Large intestine (tissue), 3 donors: ENCODE results near the gene SAFB. TPM values are rescaled to one million over a fixed set of nuclear protein-coding genes. Genes with fewer than 3 reads are reported as not detected.
A peak's percentile ranks its signal among the peaks of the same experiment; 100 is the strongest.

Experiments
- DNase-seq, 2 donors: peaks; one replicate each; pipeline versions ENCODE4 v3.0.0 to v3.0.0-alpha.2; 2013
- H3K27ac ChIP-seq: one replicate; pipeline ENCODE4 v1.5.1; 2013; ENCODE audit warnings: low read length
- H3K27me3 ChIP-seq: 2 replicates; pipeline ENCODE4 v1.6.1; 2013; ENCODE audit warnings: low read length; ENCODE audit not compliant: control insufficient read depth, insufficient read depth
- H3K36me3 ChIP-seq: 2 replicates; pipeline ENCODE4 v1.6.1; 2013; ENCODE audit warnings: low read length; ENCODE audit not compliant: control insufficient read depth, insufficient read depth
- H3K4me1 ChIP-seq: one replicate; pipeline ENCODE4 v1.6.1; 2013; ENCODE audit warnings: low read length; ENCODE audit not compliant: control insufficient read depth, insufficient read depth
- H3K4me3 ChIP-seq: one replicate; pipeline ENCODE4 v1.5.1; 2013; ENCODE audit warnings: low read length
- H3K9me3 ChIP-seq: one replicate; pipeline ENCODE4 v1.6.1; 2013; ENCODE audit warnings: mild to moderate bottlenecking, low read depth, low read length, moderate library complexity; ENCODE audit not compliant: control insufficient read depth
- WGBS: methylation state at CpG from one replicate; pipeline ENCODE4 v1.1.5; 2013; ENCODE audit warnings: low lambda C conversion rate; ENCODE audit not compliant: insufficient coverage; 5-methylcytosine and 5-hydroxymethylcytosine counted together
- polyA plus RNA-seq: library from polyadenylated mRNA; unstranded; fragments of 120-200 nt; gene quantifications from one replicate; pipeline ENCODE4 v1.2.1, GENCODE V29; 2013

The SAFB gene
- polyA plus RNA-seq, 1 donor = 111 TPM

- H3K36me3 ChIP-seq = peaks cover 5% of the 10 kb centered on the region
- WGBS = no CpG with 5 or more reads among the region's 10 CpGs
- no peak for DNase-seq
- H3K27ac ChIP-seq = no peak overlapping the region
- H3K4me3 ChIP-seq = no peak overlapping the region
- no peaks in the 10 kb centered on the region for H3K27me3 ChIP-seq
- peaks cover 9% of the 10 kb centered on the region for H3K4me1 ChIP-seq
- no peaks in the 10 kb centered on the region for H3K9me3 ChIP-seq
Measured at GRCh38 chr19:5677136-5677535, 54.3 kb downstream of the SAFB start.

DNA sequence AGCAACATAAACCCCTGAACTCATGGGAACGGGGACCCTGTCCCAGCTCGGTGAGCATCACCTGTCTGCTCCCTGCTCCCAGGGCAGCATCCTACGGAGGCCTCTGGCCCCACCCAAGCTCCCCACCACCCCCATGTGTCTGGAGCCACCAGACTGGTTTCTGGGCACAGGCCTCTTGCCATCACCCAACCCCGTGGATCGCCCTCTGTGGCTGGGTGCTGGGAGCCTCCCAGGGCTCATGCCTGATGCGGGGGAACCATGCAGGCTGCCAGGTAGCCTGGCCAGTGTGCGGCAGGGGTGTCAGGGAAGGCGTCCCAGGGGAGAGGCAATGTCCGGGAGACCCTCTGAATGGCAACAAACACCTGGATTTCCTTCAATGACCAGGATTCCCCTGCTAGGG, 54.7 kb downstream of the SAFB start:
- H3K4me1 ChIP-seq = peaks cover 9% of the 10 kb centered on the region
- H3K9me3 ChIP-seq = no peaks in the 10 kb centered on the region
- peaks cover 5% of the 10 kb centered on the region for H3K36me3 ChIP-seq
- H3K27ac ChIP-seq = no peak overlapping the region
- H3K4me3 ChIP-seq = no peak overlapping the region
- H3K27me3 ChIP-seq = no peaks in the 10 kb centered on the region
- DNase-seq = no peak
- WGBS = no CpG with 5 or more reads among the region's 9 CpGs

- WGBS = no CpG with 5 or more reads among the region's 22 CpGs
- Histone ChIP-seq H3K4me1 (peaks cover 9% of the 10 kb centered on the region), H3K4me3 (no peak overlapping the region), H3K36me3 (peaks cover 5% of the 10 kb centered on the region), H3K27ac (no peak overlapping the region), H3K9me3 (no peaks in the 10 kb centered on the region), H3K27me3 (no peaks in the 10 kb centered on the region)
- DNase-seq = no peak
Measured at GRCh38 chr19:5678071-5678718, 55.3 kb downstream of the SAFB start.

DNA sequence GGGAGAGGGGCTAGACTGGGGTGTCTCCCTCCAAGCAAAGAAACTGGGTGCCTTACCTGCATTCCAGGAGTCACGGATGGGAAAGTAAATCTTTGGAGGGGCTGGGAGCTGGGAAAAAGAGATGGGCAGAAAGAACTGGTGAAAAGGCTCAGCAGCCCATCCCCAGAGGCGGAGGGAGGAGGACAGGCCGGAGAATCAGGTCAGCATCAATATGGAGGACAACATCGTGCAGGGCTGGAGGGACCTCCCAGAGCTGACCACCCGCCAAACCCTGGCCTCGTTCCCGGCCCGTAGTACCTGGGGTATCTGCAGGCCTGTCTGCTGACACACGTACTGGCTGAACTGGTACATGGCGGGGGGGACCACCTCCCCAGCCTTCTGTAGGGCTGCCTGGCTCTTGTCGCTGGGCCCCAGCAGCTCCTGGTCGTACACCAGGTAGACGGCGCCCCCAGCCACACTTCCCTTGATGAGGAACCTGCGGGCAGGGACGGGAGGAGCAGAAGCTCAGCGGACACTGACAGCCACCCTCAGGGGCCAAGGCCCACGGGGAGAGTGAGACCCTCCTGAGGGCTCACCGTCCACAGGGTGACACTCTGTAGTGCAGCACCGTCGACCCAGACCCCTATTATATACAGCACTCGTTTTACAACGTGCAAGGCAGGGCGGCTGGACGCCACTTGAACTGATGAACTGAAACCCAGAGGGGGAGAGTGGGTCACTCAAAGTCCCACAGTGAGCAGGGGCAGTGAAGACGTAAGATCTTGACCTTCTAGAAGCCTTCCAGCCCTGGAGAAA, 56.6 kb downstream of the SAFB start:
- peaks cover 5% of the 10 kb centered on the region for H3K36me3 ChIP-seq
- DNase-seq = peak in 1 of 2 donors; percentile 18

DNA sequence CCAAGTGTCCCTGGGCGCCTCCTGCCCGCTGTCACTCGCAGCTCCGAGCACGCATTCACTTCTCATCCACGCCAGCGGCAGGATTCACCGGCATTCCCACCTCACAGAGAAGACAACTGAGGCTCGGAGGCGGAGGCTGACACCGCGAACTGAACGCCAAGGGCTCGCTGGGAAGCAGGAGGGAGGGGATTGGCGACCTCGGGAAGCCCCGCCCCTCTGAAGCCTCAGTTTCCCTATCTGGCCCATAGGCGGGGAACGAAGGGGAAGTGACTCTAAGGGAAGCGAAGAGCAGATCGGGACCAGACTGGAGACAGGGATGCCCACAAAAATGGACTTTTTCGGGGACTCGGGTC, 57.2 kb downstream of the SAFB start:
- DNase-seq = no peak
- H3K36me3 ChIP-seq = peaks cover 5% of the 10 kb centered on the region
- H3K4me1 ChIP-seq = peaks cover 9% of the 10 kb centered on the region
- H3K27me3 ChIP-seq = no peaks in the 10 kb centered on the region
- H3K9me3 ChIP-seq = no peaks in the 10 kb centered on the region
- peak overlapping the region; percentile 84 for H3K27ac ChIP-seq
- peak overlapping the region; percentile 96 for H3K4me3 ChIP-seq
- no CpG with 5 or more reads among the region's 23 CpGs for WGBS

More for the DNA sequence above, 56.6 kb downstream of the SAFB start:
- Histone ChIP-seq H3K27ac (peak overlapping the region; percentile 84), H3K4me3 (peak overlapping the region; percentile 96), H3K9me3 (no peaks in the 10 kb centered on the region), H3K27me3 (no peaks in the 10 kb centered on the region), H3K4me1 (peaks cover 9% of the 10 kb centered on the region)
- no CpG with 5 or more reads among the region's 26 CpGs for WGBS

DNA sequence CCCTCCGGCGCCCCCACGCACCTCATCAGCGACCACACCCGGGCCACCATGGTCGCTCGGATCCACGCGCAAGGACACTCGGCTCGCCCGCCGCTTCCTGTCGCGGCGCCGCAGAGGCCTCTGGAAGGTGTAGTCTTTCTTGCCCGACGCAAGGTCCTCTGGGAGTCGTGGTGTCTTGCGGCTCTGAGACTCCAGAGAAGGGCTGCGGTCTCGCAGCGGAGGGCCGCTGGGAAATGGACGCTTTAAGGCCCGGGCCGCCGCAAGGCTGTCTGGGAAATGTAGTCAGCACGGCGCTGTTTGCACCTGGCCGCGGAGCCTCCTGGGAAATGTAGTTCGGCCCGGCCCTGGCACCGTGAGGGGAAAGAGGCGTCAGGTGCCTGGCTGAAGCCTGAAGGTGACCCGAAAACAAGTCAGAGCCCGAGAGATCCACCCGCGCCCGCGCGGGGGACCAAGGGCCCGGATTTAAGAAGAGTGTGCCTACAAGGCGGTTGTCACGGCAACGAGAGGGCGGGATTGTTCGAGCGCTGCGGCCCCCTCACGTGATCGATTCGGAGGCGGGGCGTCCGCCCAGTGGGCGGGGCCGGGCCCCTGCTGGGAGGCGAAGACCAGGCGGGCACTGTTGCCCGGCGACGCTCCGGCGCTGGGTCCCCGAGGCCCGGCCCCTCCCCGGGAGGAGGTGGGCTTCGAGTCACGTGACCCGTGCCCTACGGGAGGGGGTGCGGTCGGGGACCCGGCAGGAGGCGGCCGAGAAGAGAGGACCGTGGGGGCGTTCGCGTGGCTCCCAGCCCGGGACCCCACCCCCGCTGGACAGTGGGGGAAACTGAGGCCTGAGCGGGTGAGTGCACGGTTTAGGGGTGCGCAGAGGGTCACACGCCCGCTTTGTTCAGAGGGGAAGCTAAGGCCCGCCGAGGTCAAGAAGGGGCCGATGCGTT, 57.8 kb downstream of the SAFB start, which contains the start of the genes HSD11B1L and MICOS13:
Gene HSD11B1L, plus strand, starts transcription at position 591 of the 932 bp plus-strand sequence. CDS start 3,806 bp downstream, outside the sequence.
Gene MICOS13, minus strand, starts transcription at position 80 of the 932 bp plus-strand sequence. Its CDS starts 30 bp downstream, at position 50.
- Histone ChIP-seq H3K27ac (peak within 1 kb of the TSS; percentile 84), H3K27me3 (no peaks in the 10 kb centered on the region), H3K4me1 (peaks cover 9% of the 10 kb centered on the region), H3K9me3 (no peaks in the 10 kb centered on the region), H3K4me3 (peak within 1 kb of the TSS; percentile 96), H3K36me3 (peaks cover 5% of the 10 kb centered on the region)
- no CpG with 5 or more reads among the region's 94 CpGs for WGBS
- peak; percentile 99 for DNase-seq

GRCh38 chr19:5681391-5682106, 58.7 kb downstream of the SAFB start:
- Histone ChIP-seq H3K4me1 (peaks cover 14% of the 10 kb centered on the region), H3K36me3 (peaks cover 5% of the 10 kb centered on the region), H3K27me3 (no peaks in the 10 kb centered on the region), H3K4me3 (peak overlapping the region; percentile 96), H3K9me3 (no peaks in the 10 kb centered on the region), H3K27ac (no peak overlapping the region)
- 77% methylated on average over 6 of the region's 17 CpGs for WGBS
- DNase-seq = no peak

DNA sequence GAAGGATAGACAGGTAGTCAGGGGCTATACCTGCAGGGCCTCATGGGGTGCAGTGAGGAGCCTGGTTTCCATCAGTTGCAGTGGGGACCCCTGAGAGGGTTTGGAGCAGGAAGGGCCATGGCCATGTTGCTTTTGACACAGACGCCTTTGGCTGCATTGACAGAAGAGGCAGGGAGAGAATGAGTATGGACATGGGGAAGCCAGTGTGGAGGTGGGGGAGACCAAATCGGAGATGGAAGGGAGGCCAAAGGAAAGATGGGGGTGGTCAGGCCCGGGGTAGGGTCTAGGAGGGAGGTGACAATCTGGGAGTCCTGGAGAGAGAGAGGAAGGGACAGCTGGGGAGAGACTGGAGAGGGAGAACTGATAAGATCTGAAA, 59.2 kb downstream of the SAFB start:
- H3K9me3 ChIP-seq = peaks cover under 1% of the 10 kb centered on the region
- no peaks in the 10 kb centered on the region for H3K27me3 ChIP-seq
- H3K4me3 ChIP-seq = no peak overlapping the region
- peaks cover 5% of the 10 kb centered on the region for H3K36me3 ChIP-seq
- DNase-seq = no peak
- peaks cover 14% of the 10 kb centered on the region for H3K4me1 ChIP-seq
- 100% methylated on average over 2 of the region's 3 CpGs for WGBS
- H3K27ac ChIP-seq = no peak overlapping the region

DNA sequence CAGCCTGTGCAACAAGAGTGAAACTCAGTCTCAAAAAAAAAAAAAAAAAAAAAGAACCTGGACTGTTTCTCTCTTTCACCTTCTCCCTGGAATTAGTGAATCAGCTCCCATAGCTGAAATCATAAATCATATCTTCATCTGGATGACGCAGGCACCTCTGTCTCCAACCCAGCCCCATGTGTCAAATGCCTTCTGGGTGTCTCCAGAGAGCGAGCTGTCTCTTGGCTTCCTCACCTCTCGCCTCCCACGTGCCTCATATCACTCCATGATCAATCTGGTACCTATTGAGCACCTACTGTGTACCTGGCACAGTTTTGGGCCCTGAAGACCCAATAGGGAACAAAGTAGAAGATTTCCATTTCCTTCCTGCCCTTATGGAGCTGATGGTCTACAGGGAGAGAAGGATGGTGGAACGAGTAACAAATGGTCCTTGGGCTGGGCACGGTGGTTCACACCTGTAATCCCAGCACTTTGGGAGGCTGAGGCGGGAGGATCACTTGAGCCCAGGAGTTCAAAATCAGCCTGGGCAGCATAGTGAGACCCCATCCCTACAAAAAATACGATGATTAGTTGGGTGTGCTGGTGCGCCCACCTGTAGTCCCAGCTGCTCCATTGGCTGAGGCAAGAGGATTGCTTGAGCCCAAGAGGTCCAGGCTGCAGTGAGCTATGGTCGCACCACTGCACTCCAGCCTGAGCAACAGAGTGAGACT, 60.4 kb downstream of the SAFB start:
- H3K4me1 ChIP-seq = peaks cover 17% of the 10 kb centered on the region
- H3K36me3 ChIP-seq = peaks cover 1% of the 10 kb centered on the region
- no peak overlapping the region for H3K27ac ChIP-seq
- H3K27me3 ChIP-seq = no peaks in the 10 kb centered on the region
- no peak overlapping the region for H3K4me3 ChIP-seq
- peaks cover 9% of the 10 kb centered on the region for H3K9me3 ChIP-seq
- no peak for DNase-seq
- WGBS = 100% methylated on average over 1 of the region's 10 CpGs
